HG03571 (cell line): ENCODE results near the gene GSTM2.
A peak's percentile ranks its signal among the peaks of the same experiment; 100 is the strongest.

ENCODE experiments used
- ATAC-seq: cut with Tn5 transposase; IDR thresholded peaks from one replicate; pipeline ENCODE4 v1.9.1; 2021; ENCODE audit not compliant: unreplicated experiment

Gene GSTM2

DNA sequence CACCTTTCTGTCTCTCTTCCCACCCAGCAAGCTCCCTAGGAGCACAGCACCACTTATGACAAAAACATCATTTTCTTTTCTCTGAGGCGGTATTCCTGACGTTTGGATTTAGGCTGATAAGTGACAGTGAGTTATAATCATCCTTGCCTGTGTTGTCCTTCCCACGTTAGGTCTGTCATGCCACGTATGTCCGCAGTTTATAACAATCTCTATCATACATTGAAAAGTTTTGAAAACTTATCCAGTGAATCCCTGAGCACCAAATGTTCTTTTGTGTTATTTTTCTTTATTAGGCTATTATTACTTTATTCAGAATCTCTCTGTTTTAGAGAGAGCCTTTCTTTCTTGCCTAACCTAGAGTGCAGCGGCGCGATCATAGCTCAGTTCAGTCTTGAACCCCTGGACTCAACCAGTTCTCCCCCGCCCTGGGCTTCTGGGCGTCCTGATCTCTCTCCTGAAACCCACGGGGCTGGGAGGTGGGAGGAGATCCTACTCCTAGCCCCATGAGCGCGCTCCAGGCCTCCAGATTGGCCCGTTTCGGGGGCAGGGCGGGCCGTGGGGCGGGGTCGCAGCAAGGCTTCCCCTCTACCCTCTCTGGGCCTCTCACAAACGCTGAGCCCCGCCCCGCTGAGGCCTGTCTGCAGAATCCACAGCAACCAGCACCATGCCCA is at the start of gene GSTM2:
Gene GSTM2, plus strand, starts transcription at position 606 of the 671 bp plus-strand sequence. Its CDS starts 59 bp downstream, at position 665.
- ATAC-seq = peak; percentile 75

DNA sequence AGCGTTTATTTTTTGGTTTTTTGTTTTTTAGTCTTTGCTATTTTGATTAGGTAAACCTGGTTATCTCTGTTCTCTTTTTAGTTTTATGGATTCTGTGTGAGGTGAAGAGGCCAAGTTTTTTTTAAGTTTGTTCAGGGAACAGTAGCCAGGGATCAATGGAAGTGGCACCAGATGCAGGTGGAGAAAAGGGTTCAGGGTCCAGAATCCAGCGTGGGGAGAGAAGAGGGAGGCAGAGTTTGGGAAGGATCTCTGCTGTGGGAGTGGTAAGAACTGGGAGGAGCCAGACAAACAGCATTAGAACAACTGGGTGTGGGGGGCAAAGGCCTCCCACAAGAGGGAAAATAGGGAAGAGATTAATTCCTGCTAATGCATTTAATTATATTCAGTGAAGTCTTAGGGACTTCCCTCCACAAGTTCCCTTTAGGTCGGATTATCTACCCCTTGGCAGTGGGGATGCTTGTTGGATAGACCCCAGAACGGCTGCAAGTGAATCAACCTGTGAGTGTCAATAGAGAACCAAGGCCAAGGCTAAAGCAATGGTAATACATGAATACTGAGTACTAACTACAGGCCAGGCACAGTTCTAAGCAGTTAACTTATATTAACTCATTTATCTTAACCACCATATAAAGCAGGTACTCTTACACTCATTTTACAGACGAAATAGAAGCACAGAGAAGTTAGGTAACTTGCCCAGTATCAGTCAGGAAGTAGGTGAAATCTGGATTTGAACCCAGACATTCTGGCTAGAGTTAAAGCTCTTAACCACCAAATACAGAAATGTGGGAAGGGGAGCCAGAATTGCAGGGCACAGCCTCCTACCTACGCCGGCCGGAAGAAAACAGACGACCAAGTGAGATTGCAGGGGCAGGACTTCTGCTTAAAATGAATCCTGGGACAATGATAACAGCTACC is 48.9 kb upstream of the GSTM2 start:
- ATAC-seq = no peak

DNA sequence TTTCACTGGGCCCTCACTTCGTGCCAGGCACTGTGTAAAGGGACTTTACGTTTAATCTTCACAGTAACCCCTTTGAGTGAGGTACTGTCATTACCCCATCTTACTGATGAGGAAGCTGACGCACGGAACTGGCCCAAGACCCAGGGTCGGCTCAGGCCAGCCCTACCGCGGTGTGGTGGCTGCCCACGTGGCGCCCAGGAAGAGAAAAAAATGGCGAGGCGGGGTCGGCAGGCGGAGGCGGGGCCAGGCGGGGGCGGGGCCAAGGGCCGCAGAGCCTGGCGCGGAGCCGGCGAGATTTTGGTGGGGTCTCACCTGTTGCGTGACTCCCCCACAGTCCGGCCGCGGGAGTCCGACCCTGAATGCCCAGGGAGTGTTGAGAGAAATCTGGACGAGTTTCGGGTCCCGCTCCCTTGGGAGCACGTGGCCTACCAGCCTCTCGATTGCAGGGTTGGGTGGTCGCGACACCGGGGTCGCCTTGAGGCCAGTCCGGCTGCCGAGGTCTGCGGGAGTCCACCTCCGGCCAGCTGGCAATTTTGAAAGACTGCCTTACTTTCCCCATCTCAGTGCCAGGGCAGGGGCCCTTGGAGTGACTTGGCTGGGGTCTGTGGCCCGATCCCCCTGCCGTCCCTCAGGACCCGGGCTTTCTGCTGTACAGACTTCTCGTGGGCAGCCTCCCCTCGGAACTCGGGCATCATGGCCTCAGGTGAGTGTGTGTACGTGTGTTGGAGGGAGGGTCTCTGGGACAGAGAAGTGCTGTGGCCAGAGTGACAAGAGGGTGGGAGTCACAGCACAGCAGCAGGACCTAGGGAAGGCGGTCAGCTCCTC is 48.1 kb upstream of the GSTM2 start, which contains the start of the genes AMPD2 and GNAT2:
Gene AMPD2, plus strand, starts transcription at position 262 of the 825 bp plus-strand sequence. CDS start 1,339 bp downstream, outside the sequence.
Gene GNAT2, minus strand, starts transcription at position 41 of the 825 bp plus-strand sequence. CDS start 6,746 bp downstream, outside the sequence.
- ATAC-seq = peak; percentile 43

DNA sequence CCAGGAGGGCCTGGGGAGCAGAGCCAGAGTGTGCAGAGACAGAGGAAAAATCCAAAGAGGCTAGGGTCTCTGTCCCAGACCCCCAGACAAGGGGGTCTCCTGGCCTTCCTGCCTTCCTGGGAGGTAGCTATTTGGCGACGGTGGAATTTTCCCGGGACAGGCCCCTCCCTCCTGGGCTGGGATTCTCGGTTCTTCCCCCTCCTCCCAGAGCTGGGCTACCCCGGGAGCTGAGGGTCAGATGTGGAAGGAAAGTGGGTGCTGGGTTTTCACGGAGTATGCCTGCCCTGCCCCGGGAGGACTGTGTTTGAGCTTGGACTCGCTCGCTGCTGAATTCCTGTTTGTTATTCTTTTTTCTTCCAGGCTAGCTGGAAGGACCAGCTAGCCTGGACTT is 47.5 kb upstream of the GSTM2 start:
- no peak for ATAC-seq

DNA sequence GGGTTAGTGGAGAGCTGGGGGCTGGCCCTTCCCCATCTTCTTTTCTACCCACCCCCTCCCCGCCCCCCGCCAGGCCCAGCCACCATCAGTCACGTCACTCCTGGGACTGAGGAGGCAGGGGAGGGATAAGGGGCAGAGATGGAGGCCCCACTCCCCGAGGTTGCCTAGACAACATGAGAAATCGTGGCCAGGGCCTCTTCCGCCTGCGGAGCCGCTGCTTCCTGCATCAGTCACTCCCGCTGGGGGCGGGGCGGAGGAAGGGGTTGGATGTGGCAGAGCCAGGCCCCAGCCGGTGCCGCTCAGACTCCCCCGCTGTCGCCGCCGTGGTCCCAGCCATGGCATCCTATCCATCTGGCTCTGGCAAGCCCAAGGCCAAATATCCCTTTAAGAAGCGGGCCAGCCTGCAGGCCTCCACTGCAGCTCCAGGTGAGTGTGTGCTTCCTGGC is 47.0 kb upstream of the GSTM2 start:
- ATAC-seq = peak; percentile 65

DNA sequence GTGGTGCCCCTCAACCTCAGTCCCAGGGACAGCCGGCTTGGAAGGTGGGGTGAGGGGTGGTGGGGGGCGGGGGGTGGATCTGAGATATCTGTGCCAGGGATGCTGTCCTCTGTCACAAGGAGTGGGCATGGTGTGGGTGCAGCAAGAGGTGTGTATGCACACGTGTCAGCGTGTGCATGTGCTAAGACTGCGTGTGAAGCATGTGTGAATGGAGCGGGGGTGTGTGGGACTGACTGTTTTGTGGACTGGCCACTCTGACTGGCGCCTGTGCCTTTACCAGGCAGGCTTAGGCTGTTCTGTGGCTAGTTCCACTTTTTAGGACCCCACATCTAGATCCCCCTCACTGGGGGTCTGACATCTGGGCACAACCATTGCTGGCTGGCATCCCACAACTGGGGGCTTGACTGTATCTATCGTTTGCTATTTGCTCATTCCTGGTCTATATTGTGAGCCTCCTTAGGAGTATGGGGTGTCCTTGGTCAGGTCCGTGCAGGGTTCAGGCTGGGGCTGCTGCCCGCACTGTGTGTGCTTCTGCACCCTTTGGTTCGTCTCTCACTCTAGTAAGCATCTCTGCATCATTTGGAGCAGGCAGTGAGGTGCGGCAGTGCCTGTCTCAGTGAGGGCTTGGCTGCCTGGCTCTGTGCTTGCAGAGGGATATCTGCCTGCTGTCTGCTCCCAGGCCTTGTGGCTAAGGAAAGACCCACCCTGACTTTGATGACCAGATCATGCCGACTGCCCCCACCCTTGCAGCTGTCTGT is 46.3 kb upstream of the GSTM2 start:
- ATAC-seq = no peak

DNA sequence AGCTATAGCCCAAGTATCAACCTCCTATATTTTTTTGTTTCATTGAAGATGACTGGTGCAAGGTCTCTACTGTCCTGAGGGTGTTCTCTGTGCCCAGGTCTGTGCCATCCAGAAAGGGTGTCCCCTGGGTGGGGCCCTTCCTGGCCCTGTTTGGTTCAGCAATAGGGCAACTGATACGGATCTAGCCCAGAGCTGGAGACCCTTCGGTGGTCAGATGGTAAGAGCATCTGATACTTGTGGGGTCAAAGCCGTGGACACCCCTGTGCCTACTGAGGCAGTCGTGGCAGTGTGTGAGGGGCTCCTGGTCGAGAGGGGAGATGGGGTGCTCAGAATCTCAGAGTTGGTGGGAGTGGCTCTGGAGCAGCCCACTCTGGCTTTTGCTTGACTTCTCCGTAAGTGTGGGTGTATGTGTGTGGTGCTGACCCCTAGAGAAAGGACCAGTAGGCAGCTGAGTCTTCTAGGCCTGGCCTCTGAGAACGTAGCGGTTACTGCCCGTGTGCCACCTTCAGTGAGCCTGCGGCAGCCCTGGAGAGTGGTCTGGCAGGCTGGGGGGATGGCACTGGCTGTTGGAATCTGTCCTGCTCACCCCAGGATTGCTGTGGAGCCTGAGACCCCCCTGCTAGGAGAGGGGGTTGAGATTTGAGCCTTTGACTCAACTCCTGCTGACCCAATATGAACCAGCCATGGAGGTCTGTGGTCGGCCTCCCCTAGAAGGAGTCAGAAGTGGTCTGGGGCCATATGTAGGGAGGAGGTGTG is 45.5 kb upstream of the GSTM2 start:
- ATAC-seq = no peak

DNA sequence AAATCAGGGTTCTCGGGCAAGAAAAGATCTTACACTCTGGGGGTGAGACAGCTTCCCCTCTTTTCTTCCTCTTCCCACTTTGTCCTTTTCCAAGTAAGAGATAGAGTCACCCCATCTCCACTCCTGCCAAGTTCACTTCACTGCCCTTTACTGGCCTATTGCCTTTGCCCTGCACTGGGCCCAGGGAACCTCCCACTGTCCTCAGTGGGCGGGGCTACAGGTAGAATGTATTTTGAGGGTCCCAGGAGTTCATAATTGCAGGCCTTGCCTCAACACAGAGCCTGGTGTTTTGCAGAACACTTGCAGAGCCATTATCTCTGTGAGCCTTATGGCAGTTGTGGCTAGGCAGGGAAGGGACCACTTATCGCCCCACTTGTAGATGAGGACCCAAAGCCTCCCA is 45.0 kb upstream of the GSTM2 start:
- ATAC-seq = no peak

DNA sequence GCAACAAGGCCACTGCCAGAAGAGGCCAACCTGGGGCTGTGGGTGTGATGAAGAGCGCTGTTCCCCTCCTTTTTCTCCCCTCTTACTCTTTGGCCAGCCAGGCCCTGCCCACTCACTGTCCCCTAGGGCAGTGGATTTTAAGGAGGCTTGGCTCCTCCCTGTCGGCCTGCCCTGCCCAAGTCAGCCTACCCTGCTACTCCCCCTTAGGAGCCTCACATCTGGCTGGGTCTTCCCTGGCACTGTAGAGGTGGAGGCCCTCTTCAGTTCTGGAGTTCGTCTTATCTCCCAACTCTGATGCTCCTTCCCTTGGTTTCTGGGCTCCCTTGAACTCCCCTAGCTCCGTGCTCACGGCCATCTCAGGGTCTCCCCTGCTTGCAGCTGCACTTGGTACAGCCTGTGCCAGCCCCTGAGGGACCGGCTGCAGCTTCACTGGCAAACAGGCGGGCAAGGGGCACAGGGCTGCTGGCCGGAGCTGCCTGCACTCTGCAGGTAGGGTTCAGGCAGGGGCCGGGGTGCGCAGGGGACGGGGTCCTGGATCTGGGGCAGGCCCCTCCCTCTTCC is 44.2 kb upstream of the GSTM2 start:
- no peak for ATAC-seq

DNA sequence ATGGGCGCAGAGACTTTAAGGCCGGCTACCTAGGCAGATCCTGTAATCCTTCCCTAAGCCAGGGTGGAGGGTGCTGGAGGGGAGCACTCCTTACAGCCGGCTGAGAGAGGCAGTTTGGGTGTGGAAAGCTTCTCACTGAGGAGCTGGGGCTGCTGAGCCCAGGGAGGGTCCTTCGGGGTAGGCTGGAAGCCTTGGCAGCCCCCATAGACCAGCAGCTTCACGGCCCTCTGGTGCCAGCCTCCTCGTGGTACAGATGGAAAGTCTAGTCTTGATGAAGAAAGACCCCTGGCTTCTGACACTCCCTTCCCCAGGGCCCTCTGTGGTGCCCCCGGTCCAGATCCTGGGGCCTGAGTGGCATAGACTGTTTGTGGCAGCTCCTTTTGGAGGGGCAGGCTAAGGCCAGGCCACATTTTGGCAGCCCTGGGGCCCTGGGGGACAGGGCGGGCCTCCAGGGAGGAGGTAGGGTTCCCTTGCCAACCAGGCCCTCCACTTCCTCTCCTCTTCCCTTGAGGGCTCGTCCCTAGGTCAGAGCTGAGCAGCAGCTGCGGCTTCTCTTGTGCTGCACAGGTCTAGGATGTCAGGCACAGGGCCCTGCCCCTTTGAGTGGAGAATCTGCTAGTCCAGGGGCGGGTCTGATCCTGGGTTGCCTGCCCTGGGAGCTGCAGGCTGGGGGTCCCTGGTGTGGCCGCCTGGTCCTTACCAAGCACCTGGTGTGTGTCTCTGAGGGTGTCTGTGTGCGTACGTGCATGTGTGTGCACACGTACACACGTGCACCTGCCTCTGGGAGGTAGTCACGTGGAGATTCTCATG is 43.5 kb upstream of the GSTM2 start:
- no peak for ATAC-seq

DNA sequence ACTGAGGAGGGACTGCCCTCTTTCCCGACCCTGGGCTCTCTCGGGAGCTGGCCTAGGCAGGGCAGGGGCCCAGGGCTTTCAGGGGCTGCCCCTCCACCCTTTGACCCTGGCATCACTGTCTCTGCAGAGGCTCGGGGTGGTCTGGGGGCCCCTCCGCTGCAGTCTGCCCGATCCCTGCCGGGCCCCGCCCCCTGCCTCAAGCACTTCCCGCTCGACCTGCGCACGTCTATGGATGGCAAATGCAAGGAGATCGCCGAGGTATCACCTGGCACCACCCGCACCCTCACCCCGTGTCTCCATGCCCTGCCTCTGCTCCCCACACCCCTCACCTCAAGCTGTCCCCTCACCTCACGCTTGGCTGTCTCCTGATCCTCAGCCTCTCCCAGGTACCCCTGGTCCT is 42.7 kb upstream of the GSTM2 start:
- no peak for ATAC-seq

DNA sequence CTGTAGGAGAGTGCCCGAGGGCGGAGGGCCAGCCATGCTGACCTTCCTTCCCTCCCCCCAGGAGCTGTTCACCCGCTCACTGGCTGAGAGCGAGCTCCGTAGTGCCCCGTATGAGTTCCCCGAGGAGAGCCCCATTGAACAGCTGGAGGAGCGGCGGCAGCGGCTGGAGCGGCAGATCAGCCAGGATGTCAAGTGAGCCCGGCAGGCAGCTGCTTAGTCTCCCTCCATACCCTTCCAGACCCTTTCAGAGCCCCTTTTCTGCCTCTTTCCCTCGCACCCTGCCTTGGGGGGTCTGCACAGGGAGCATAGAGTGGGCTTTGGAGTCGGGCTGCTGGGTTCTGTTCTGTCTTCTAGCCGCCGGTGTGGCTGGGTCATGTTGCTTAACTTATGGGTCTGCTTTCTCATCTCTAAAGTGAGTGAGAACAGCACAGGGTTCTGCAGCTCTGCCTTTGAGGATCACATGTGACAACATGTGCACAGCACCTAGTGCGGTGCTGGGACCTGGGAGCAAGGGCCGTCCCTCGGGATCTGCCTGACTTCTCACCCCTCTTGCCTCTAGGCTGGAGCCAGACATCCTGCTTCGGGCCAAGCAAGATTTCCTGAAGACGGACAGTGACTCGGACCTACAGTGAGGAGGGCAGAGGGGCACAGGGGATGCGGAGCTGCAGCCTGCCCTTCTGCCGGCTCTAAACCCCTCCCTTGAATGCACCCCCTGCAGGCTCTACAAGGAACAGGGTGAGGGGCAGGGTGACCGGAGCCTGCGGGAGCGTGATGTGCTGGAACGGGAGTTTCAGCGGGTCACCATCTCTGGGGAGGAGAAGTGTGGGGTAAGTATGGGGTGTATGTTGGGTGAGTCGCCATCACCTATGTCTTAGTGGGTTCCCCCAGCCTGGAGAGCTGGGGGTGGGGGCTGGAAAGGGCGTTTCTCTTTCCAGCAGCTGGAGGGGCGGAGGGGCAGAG is 42.0 kb upstream of the GSTM2 start:
- ATAC-seq = no peak

DNA sequence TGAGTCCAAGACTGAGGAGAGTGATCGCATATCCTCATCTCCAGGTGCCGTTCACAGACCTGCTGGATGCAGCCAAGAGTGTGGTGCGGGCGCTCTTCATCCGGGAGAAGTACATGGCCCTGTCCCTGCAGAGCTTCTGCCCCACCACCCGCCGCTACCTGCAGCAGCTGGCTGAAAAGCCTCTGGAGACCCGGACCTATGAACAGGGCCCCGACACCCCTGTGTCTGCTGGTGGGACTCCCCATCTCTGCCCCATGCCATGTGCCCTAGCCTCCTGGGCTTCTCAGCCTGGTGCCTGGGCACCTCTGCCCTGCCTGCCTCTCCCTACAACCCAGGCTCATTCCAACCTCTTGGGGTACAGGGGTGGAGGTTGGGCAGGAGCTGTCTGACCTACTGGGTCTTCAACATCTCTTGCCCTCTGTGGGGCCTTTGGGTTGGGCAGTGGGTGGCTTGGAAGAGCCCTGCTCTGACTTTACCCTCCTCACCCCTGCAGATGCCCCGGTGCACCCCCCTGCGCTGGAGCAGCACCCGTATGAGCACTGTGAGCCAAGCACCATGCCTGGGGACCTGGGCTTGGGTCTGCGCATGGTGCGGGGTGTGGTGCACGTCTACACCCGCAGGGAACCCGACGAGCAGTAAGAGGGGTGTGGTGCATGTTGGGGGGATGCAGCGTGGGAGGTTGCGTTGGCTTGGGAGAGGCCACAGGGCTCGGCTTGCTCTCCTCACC is 41.0 kb upstream of the GSTM2 start:
- no peak for ATAC-seq

DNA sequence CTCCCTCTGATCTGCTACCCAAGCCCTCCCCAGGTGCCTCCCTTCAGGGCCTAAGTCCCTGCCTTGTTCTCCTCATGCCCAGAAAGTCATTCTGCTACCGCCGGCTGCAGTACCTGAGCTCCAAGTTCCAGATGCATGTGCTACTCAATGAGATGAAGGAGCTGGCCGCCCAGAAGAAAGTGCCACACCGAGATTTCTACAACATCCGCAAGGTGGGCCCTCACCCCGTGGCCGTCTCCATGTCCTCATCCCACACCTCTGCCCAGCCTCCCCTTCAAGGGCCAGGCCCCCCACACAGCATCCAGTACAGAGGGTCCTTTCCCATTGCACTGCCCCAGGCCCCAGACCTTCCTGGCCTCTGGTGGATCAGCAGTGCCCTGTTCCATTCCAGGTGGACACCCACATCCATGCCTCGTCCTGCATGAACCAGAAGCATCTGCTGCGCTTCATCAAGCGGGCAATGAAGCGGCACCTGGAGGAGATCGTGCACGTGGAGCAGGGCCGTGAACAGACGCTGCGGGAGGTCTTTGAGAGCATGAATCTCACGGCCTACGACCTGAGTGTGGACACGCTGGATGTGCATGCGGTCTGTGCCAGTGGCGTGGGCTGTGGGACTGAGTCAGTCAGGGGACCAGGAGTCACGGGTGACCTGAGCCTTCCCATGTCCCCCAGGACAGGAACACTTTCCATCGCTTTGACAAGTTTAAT is 40.0 kb upstream of the GSTM2 start:
- no peak for ATAC-seq

DNA sequence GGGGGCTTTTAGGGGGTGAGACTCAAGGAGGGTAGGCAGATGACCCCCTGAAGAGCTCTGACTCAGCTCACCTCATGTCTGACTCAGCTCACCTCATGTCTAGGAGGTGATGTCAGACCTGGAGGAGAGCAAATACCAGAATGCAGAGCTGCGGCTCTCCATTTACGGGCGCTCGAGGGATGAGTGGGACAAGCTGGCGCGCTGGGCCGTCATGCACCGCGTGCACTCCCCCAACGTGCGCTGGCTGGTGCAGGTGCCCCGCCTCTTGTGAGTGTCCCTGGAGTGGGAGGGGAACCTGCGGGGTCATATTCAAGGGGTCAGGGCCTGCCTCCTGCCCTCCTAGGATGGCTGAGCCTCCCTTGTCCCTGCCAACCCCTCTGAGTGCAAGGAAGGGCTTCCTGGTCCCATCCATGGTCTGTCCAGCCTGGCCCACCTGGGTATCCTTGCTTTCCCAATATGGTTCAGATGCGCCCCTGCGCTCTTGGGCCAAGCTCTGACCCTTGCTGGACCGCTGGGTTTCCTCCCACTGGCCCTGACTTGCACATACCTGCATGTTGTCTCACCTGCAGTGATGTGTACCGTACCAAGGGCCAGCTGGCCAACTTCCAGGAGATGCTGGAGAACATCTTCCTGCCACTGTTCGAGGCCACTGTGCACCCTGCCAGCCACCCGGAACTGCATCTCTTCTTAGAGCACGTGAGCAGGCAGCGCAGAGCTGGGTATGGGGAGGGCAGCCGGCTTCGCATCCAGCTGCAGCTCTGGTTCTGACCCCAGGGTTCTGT is 39.1 kb upstream of the GSTM2 start:
- ATAC-seq = no peak
